GM19328 (cell line): Measurements from ENCODE around the gene OSGEP.

ENCODE experiments used
- ATAC-seq: cut with Tn5 transposase; IDR thresholded peaks from one replicate; pipeline ENCODE4 v1.9.1; 2021; ENCODE audit warnings: mild to moderate bottlenecking, moderate library complexity; ENCODE audit not compliant: unreplicated experiment

Gene OSGEP

GRCh38 chr14:20454516-20455354 lies at the start of gene OSGEP, which contains the start of gene APEX1:
Gene OSGEP (minus strand): TSS chr14:20454812. CDS start chr14:20454683, 129 bp downstream.
Gene APEX1 (plus strand): TSS chr14:20455226. CDS start chr14:20455646, 420 bp downstream.
- ATAC-seq: peak; percentile 87

- ATAC-seq: no peak
Measured at GRCh38 chr14:20503898-20504297, 49.3 kb upstream of the OSGEP start.

GRCh38 chr14:20501346-20501745 lies 46.7 kb upstream of the OSGEP start:
- ATAC-seq: no peak

GRCh38 chr14:20499881-20500280 lies 45.3 kb upstream of the OSGEP start:
- ATAC-seq: no peak

GRCh38 chr14:20499108-20499507 lies 44.5 kb upstream of the OSGEP start:
- ATAC-seq: no peak

- ATAC-seq: no peak
Measured at GRCh38 chr14:20498622-20499021, 44.0 kb upstream of the OSGEP start.

- no peak for ATAC-seq
Measured at GRCh38 chr14:20494935-20495766, 40.5 kb upstream of the OSGEP start.

- ATAC-seq: no peak
Measured at GRCh38 chr14:20493634-20494033, 39.0 kb upstream of the OSGEP start.

- no peak for ATAC-seq
Measured at GRCh38 chr14:20492486-20492885, 37.9 kb upstream of the OSGEP start.

GRCh38 chr14:20490563-20490962 lies 36.0 kb upstream of the OSGEP start:
- no peak for ATAC-seq

- no peak for ATAC-seq
Measured at GRCh38 chr14:20489093-20489994, 34.7 kb upstream of the OSGEP start.

GRCh38 chr14:20487396-20487725 lies 32.7 kb upstream of the OSGEP start:
- ATAC-seq: no peak

- ATAC-seq: no peak
Measured at GRCh38 chr14:20486684-20487395, 32.2 kb upstream of the OSGEP start.

GRCh38 chr14:20485900-20486299 lies 31.3 kb upstream of the OSGEP start:
- no peak for ATAC-seq

GRCh38 chr14:20482382-20482781 lies 27.8 kb upstream of the OSGEP start:
- ATAC-seq: no peak

- no peak for ATAC-seq
Measured at GRCh38 chr14:20478894-20479293, 24.3 kb upstream of the OSGEP start.

GRCh38 chr14:20477211-20477876 lies 22.7 kb upstream of the OSGEP start:
- no peak for ATAC-seq

- ATAC-seq: no peak
Measured at GRCh38 chr14:20476776-20477175, 22.2 kb upstream of the OSGEP start.

- no peak for ATAC-seq
Measured at GRCh38 chr14:20472536-20473169, 18.0 kb upstream of the OSGEP start.
